Measurements from ENCODE around the gene NF1.

DNA sequence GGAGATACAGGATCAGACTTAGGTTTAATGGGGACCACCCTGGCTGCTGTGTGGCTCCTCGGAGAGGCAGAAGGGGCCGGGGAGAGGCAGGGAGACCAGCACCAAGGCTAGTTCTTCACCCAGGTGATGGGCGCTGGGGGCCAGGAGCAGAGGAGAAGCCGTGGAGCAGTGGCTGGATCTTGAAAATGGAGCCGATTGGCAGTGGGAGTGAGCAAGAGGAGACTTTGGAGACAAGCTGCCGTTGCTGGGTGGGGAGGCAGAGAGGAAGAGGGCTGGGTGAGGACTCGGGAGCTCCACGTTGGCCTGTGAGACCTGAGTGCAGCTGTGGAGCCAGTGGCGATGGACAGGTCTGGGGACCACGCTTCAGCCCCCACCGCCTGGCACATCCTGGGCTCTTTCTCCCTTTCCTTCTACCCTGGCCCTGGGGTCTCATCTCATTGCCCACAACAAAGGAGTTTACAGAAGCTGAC lies 305.7 kb downstream of the NF1 start:
- TF ChIP-seq, protein P1, sequence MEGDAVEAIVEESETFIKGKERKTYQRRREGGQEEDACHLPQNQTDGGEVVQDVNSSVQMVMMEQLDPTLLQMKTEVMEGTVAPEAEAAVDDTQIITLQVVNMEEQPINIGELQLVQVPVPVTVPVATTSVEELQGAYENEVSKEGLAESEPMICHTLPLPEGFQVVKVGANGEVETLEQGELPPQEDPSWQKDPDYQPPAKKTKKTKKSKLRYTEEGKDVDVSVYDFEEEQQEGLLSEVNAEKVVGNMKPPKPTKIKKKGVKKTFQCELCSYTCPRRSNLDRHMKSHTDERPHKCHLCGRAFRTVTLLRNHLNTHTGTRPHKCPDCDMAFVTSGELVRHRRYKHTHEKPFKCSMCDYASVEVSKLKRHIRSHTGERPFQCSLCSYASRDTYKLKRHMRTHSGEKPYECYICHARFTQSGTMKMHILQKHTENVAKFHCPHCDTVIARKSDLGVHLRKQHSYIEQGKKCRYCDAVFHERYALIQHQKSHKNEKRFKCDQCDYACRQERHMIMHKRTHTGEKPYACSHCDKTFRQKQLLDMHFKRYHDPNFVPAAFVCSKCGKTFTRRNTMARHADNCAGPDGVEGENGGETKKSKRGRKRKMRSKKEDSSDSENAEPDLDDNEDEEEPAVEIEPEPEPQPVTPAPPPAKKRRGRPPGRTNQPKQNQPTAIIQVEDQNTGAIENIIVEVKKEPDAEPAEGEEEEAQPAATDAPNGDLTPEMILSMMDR (IDR thresholded peaks at IDR 0.05): no peak
- no peak for TF ChIP-seq POLR2A (IDR thresholded peaks at IDR 0.05)

All from testis (tissue), 2 donors.